Fibroblast of villous mesenchyme (primary cell): ENCODE results near the gene NKIRAS2. TPM values are rescaled to one million over a fixed set of nuclear protein-coding genes. Genes with fewer than 3 reads are reported as not detected.

Experiments used
- DNase-seq: peaks from one replicate; pipeline ENCODE4 v3.0.0-alpha.2; 2010; ENCODE audit warnings: low read depth
- H3K4me3 ChIP-seq: 2 replicates; pipeline ENCODE4 v1.5.1; 2011; ENCODE audit warnings: low read depth, mild to moderate bottlenecking, low read length
- total RNA-seq: library from RNA; depleted of rRNA; stranded (reverse); fragments of >200 nt; gene quantifications from 2 replicates; pipeline ENCODE4 v1.2.3, GENCODE V29; 2012
- TF ChIP-seq, protein P1 (sequence below): IDR thresholded peaks from 2 replicates; pipeline ENCODE4 v1.5.1; 2012; ENCODE audit warnings: low read depth, mild to moderate bottlenecking, low read length; ENCODE audit not compliant: insufficient read depth

NKIRAS2 gene
- total RNA-seq: 34.5 and 35.8 TPM in 2 replicates

DNA sequence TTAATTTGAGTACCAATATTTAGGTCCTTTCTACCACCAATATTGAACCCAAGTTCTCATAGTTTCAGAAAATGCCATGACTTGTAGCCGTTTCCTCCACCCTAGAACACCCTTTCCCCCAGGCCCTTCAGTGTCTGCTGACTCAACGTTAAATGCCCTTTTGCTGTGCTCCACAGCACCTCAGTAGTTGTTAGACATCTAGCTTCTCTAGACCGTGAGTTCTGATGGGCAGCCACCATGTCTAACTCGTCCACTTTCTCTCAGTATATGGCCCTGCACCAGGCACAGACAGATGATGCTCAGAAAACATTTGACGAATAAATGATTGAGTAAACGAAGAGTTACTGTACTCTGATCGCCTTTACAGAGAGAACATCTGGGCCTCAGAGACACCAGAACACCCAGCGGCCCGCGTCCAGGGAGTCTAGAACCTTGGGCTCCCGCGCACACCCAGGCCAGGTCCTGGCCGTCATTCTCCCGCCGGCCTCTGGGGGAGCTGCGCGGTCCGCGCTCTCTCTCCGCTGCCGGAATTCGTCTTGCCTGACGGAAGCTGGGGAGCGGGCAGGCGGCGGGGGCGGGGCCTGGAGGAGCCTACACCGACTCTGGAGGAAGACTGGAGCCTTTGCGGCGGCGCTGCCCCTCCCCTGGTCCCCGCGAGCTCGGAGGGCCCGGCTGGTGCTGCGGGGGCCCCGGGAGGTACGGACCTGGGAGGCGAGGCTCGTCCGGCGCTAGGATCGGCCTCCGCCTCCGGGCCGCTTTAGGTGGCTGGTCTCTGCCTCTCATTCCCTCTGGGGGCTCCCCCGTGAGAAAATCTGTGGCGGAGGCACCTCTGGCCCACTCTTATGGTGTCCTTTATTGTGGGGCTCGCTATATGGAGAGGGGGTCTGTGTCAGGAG, at the start of gene NKIRAS2:
TSS of gene NKIRAS2 (plus strand) at position 582 of the 896 bp plus-strand sequence. CDS start 1,488 bp downstream, outside the sequence.
- peak; percentile 94 for DNase-seq
- H3K4me3 ChIP-seq: peak within 1 kb of the TSS; percentile 94
- TF ChIP-seq, protein P1, sequence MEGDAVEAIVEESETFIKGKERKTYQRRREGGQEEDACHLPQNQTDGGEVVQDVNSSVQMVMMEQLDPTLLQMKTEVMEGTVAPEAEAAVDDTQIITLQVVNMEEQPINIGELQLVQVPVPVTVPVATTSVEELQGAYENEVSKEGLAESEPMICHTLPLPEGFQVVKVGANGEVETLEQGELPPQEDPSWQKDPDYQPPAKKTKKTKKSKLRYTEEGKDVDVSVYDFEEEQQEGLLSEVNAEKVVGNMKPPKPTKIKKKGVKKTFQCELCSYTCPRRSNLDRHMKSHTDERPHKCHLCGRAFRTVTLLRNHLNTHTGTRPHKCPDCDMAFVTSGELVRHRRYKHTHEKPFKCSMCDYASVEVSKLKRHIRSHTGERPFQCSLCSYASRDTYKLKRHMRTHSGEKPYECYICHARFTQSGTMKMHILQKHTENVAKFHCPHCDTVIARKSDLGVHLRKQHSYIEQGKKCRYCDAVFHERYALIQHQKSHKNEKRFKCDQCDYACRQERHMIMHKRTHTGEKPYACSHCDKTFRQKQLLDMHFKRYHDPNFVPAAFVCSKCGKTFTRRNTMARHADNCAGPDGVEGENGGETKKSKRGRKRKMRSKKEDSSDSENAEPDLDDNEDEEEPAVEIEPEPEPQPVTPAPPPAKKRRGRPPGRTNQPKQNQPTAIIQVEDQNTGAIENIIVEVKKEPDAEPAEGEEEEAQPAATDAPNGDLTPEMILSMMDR: peak; percentile 89

DNA sequence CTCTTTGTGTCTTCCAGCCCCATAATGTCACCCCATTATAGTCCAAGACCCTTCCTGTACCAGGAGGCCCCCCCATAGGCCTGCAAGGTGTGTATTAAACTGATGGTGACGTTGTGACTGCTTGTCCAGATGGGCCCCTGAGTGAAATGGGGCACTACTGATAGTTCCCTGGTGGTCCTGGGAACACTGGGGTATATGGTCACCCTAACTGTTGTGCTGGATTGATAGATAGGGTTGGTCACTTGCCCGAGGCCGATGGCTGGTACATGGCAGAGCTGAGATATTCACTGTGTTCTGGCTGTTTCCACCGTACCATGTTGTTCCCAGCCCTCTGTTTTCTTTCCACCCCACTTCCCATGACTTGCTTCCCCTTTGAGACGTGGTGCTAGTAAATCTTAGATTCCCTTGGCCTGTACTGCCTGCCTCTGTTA, 49.0 kb upstream of the NKIRAS2 start:
- no peak for DNase-seq
- TF ChIP-seq, protein P1: no peak
- H3K4me3 ChIP-seq: no peak overlapping the region

DNA sequence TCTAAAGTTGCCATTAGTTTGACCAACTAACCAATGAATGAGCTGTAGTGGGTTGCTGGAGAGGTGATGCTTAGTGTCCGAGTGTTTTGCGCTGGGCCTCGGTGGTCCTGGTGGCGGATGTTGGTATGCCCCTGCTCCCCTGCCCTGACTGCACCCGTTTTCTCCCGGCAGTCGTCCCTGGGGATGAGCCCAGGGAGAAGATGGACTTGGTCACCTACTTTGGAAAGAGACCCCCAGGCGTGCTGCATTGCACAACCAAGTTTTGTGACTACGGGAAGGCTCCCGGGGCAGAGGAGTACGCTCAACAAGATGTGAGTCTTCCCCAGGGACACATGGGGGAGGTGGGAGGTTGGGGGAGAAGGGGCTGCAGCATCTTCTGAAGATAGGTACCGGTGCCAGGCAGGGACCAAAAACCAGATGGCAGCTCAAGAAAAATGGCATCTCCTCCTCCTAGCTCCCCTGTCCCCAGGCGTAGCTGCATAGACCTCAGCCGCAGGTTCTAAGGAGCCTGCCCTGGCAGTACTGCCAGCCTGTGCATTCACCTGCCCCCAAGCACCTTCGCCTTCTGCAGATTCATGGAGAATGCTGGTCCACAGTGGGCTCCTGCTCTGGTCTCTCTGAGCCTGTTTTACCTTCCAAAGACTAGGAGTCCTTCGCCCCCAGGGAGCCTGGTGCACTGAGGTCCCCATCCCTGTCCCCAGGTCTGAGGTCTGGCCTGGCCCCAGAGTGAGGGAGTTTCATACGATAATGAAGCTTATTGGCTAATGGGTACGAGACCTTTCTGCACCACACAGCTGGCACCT, 48.0 kb upstream of the NKIRAS2 start:
- TF ChIP-seq, protein P1: no peak
- DNase-seq: no peak
- H3K4me3 ChIP-seq: no peak overlapping the region

DNA sequence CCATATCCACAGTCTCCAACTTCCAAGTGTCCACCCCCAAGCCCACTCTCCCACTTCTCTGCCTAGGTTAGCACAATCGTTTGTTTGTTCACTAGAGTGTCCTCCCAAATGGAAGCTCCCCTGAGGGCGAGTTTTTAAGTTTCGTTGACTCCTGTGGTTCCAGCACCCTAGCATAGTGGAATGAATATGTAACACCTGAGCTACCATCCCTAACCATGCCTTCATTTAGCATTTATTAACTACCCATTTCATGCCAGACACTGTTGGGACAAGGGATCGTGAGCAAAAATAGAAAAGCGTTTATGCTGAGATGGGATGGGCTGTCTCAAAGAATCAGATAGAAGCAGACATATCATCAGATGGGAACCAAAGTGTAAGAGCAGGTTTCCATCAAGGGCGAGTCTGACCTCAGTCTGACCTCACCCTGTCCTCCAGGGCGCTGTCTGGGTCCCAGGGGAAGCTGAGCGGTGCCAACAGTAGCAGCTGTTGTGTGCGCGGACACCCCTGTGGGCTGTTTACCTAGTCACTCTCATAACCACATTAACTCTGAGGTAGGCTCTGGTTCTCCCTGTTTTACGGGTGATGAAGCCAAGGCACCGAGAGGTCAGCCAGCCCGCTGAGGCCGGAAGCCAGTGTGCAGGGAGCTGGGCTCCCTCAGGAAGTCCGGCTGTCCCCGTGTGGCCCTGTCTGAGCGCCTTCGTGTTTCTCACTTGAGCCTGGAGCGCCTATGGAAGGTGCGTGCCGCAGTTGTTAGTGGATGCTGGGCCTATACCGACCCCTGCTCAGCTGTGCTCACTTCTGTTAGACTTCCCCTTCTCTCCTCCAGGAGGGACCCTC, 47.1 kb upstream of the NKIRAS2 start:
- no peak overlapping the region for H3K4me3 ChIP-seq
- DNase-seq: no peak
- TF ChIP-seq, protein P1: no peak

DNA sequence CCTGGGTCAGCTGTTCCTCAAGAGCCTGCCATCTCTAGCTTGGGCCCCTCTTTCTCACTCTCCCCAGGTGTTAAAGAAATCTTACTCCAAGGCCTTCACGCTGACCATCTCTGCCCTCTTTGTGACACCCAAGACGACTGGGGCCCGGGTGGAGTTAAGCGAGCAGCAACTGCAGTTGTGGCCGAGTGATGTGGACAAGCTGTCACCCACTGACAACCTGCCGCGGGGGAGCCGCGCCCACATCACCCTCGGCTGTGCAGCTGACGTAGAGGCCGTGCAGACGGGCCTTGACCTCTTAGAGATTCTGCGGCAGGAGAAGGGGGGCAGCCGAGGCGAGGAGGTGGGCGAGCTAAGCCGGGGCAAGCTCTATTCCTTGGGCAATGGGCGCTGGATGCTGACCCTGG, 46.5 kb upstream of the NKIRAS2 start:
- H3K4me3 ChIP-seq: no peak overlapping the region
- TF ChIP-seq, protein P1: no peak
- DNase-seq: no peak

DNA sequence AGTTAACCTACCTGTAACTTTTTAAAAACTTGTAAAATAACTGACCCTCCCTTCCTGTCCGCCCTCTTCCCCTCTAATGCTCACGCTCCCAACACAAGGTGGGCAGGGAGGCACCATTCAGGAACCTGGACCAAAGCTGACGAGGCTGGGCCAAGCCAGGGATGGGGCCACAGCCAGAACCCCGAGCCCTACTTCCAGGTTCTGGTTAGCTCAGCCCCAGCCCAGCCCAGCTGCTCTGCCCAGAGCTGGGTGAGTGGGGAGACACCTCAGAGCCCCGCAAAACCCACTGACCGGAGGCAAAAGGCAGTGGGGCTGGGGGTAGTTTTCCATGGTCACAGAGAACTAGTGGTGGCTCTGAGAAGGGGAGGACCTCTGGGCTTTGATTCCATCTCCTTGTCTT, 45.9 kb upstream of the NKIRAS2 start:
- TF ChIP-seq, protein P1: no peak
- no peak overlapping the region for H3K4me3 ChIP-seq
- DNase-seq: no peak
